ENCODE measurements around the gene TFAM.

DNA sequence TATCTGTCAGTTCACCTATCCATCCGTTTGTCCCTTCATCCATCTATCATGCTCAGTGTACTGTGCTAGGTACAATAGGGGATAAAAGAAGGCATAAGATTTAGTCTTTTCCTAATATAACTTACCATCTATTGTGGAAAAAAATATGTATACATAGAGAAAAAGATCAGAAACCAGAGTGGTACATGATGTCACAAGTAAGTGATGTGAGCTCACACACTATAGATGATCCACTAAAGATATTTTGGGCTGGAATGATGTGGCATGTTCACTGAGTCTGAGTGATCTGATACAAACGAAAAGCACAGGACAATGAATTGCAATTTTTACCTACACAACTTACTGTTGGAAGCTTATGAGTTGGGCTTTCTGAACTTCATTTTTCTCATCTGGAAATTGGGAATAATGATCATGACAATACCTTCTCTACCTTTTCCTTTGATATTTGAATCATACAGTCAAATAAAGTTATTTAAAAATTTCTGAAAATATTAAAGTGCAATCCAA lies 2.7 kb upstream of the TFAM start:
- TF ChIP-seq, protein P1, sequence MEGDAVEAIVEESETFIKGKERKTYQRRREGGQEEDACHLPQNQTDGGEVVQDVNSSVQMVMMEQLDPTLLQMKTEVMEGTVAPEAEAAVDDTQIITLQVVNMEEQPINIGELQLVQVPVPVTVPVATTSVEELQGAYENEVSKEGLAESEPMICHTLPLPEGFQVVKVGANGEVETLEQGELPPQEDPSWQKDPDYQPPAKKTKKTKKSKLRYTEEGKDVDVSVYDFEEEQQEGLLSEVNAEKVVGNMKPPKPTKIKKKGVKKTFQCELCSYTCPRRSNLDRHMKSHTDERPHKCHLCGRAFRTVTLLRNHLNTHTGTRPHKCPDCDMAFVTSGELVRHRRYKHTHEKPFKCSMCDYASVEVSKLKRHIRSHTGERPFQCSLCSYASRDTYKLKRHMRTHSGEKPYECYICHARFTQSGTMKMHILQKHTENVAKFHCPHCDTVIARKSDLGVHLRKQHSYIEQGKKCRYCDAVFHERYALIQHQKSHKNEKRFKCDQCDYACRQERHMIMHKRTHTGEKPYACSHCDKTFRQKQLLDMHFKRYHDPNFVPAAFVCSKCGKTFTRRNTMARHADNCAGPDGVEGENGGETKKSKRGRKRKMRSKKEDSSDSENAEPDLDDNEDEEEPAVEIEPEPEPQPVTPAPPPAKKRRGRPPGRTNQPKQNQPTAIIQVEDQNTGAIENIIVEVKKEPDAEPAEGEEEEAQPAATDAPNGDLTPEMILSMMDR (IDR thresholded peaks at IDR 0.05; ENCODE audit: borderline replicate concordance, extremely low read depth, low read length, poor library complexity, severe bottlenecking) = no peak
- no peak for TF ChIP-seq EZH2 (IDR thresholded peaks at IDR 0.05; ENCODE audit: borderline replicate concordance, low read depth, low read length, severe bottlenecking)

All from DND-41 (cell line).